Lower leg skin (tissue), 3 donors: ENCODE data around the gene FGFR2.

Experiments used
- CTCF ChIP-seq, 3 donors: fragments of 450-650 bp; IDR thresholded peaks; one replicate each; pipeline ENCODE4 v1.5.1; 2016; ENCODE audit warnings: antibody characterized with exemption in 3 of 3, mild to moderate bottlenecking in 3 of 3, moderate library complexity in 2 of 3
- POLR2A ChIP-seq, 2 donors: fragments of 450-650 bp; IDR thresholded peaks; one replicate each; pipeline ENCODE4 v1.6.1; 2016 to 2017; ENCODE audit warnings: antibody characterized with exemption in 2 of 2, mild to moderate bottlenecking in 1 of 2, moderate library complexity in 1 of 2

- TF ChIP-seq POLR2A (IDR thresholded peaks at IDR 0.05) (no peak), CTCF (IDR thresholded peaks at IDR 0.05) (no peak)
Observed at GRCh38 chr10:121531076-121531829, 67.0 kb downstream of the FGFR2 start.
